ENCODE measurements around the gene FOXP4. TPM values are rescaled to one million over a fixed set of nuclear protein-coding genes. Genes with fewer than 3 reads are reported as not detected.

The FOXP4 gene
- total and polyA plus RNA-seq, 2 of the 13 experiments (the other 11 are each of a cell fraction or from before 2014, with no cell fraction given): 11.0 to 12.4 TPM

DNA sequence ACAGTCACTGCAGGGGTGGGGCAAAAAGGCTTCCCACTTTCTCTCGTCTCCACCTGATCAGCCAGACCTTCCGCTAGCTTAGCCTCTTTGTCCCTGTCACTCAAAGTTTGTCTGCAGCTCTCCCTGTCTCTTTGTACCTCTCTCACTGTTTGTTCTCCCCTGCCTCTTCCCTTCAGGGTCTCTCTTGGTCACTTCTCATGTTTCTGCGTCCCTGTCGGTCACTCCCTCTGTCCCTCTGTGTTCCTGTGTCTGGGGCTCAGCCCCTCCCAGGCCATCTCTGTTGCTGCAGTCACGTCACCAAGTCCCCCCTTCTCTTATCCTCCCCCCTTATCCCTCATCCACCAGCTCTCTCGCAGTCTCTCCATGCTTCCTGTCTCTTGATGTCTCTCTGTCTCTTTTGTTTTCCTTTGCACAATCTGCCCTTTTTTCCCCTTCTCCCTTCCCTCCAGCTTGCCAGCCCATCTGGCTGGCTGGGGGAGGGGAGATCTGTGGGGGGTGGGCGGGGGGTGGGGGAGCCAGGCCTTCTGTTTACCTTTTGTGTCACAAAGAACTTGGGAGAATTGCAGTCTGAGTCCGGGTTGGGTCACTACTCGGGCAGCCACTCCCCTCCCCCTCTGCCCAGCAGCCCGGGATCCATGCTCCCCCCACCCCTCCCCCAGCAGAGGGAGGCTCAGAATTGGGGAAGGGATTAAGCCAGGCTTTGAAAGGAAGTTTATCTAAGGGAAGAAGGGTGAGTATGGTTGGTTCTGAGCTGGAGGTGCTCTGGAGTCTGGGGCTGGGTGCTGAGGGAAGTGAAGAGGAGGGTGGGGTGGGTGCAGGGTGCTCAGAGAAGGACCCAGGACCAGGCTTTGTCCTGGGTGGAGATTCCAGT lies 32.3 kb downstream of the FOXP4 start (continued):
- TF ChIP-seq, protein P1, sequence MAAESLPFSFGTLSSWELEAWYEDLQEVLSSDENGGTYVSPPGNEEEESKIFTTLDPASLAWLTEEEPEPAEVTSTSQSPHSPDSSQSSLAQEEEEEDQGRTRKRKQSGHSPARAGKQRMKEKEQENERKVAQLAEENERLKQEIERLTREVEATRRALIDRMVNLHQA (CRISPR knock-in tag; IDR thresholded peaks at IDR 0.05): no peak
- TF ChIP-seq MZF1 (CRISPR knock-in tag; IDR thresholded peaks at IDR 0.05; ENCODE audit: borderline replicate concordance) (peak; percentile 40; the same call in 1 of the 2 replicates), KDM1A (CRISPR knock-in tag; IDR thresholded peaks at IDR 0.05) (peak; percentile 88; the same call in 1 of the 2 replicates), PRPF4 (IDR thresholded peaks at IDR 0.05; ENCODE audit: low read depth, low read length, poor library complexity, severe bottlenecking) (peak; percentile 90), KMT2B (CRISPR knock-in tag; IDR thresholded peaks at IDR 0.05) (no peak), ZC3H13 (CRISPR knock-in tag; IDR thresholded peaks at IDR 0.05) (peak; percentile 41; the same call in 1 of the 2 replicates), RAD21 (CRISPR knock-in tag; IDR thresholded peaks at IDR 0.05) (0 out of 2 replicates have a peak, but pooled peaks have one; percentile 7), CBX1 (IDR thresholded peaks at IDR 0.05; ENCODE audit: low read depth) (no peak), FOXA3 (CRISPR knock-in tag; IDR thresholded peaks at IDR 0.05) (peak; percentile 90), ZNF383 (CRISPR knock-in tag; IDR thresholded peaks at IDR 0.05; ENCODE audit: borderline replicate concordance) (no peak), ZNF264 (CRISPR knock-in tag; IDR thresholded peaks at IDR 0.05) (no peak), SYNCRIP (IDR thresholded peaks at IDR 0.05; ENCODE audit: insufficient read depth, low read depth, low read length) (no peak), HNF4G (IDR thresholded peaks at IDR 0.05; ENCODE audit: borderline replicate concordance, low read depth, low read length) (no peak), HNF4G (CRISPR knock-in tag; IDR thresholded peaks at IDR 0.05; ENCODE audit: borderline replicate concordance, low read depth) (peak; percentile 78; the same call in 1 of the 2 replicates), ZNF331 (CRISPR knock-in tag; IDR thresholded peaks at IDR 0.05) (peak; percentile 88), ZNF678 (CRISPR knock-in tag; IDR thresholded peaks at IDR 0.05) (no peak), HMGA1 (CRISPR knock-in tag; conservative IDR thresholded peaks at IDR 0.05) (no peak), PAWR (CRISPR knock-in tag; IDR thresholded peaks at IDR 0.05; ENCODE audit: borderline replicate concordance) (no peak), SIX1 (CRISPR knock-in tag; IDR thresholded peaks at IDR 0.05; ENCODE audit: borderline replicate concordance) (peak; percentile 94)
- TF ChIP-seq, protein P2, sequence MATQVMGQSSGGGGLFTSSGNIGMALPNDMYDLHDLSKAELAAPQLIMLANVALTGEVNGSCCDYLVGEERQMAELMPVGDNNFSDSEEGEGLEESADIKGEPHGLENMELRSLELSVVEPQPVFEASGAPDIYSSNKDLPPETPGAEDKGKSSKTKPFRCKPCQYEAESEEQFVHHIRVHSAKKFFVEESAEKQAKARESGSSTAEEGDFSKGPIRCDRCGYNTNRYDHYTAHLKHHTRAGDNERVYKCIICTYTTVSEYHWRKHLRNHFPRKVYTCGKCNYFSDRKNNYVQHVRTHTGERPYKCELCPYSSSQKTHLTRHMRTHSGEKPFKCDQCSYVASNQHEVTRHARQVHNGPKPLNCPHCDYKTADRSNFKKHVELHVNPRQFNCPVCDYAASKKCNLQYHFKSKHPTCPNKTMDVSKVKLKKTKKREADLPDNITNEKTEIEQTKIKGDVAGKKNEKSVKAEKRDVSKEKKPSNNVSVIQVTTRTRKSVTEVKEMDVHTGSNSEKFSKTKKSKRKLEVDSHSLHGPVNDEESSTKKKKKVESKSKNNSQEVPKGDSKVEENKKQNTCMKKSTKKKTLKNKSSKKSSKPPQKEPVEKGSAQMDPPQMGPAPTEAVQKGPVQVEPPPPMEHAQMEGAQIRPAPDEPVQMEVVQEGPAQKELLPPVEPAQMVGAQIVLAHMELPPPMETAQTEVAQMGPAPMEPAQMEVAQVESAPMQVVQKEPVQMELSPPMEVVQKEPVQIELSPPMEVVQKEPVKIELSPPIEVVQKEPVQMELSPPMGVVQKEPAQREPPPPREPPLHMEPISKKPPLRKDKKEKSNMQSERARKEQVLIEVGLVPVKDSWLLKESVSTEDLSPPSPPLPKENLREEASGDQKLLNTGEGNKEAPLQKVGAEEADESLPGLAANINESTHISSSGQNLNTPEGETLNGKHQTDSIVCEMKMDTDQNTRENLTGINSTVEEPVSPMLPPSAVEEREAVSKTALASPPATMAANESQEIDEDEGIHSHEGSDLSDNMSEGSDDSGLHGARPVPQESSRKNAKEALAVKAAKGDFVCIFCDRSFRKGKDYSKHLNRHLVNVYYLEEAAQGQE (IDR thresholded peaks at IDR 0.05; ENCODE audit: borderline replicate concordance in 1 of 2, low read depth in 1 of 2, low read length in 2 of 2): no peak
- TF ChIP-seq, protein P3, sequence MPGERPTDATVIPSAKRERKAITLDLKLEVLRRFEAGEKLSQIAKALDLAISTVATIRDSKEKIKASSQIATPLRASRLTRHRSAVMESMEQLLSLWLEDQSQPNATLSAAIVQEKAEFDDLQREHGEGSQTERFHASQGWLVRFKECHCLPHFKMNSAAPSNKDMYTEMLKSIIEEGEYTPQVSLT (CRISPR knock-in tag; IDR thresholded peaks at IDR 0.05; ENCODE audit: borderline replicate concordance, low read depth): no peak
- TF ChIP-seq, protein P4, sequence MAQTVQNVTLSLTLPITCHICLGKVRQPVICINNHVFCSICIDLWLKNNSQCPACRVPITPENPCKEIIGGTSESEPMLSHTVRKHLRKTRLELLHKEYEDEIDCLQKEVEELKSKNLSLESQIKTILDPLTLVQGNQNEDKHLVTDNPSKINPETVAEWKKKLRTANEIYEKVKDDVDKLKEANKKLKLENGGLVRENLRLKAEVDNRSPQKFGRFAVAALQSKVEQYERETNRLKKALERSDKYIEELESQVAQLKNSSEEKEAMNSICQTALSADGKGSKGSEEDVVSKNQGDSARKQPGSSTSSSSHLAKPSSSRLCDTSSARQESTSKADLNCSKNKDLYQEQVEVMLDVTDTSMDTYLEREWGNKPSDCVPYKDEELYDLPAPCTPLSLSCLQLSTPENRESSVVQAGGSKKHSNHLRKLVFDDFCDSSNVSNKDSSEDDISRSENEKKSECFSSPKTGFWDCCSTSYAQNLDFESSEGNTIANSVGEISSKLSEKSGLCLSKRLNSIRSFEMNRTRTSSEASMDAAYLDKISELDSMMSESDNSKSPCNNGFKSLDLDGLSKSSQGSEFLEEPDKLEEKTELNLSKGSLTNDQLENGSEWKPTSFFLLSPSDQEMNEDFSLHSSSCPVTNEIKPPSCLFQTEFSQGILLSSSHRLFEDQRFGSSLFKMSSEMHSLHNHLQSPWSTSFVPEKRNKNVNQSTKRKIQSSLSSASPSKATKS (CRISPR knock-in tag; IDR thresholded peaks at IDR 0.05): no peak

Measured in HepG2 (cell line).